ENCODE data around the gene NDUFS3. TPM values are rescaled to one million over a fixed set of nuclear protein-coding genes. Genes with fewer than 3 reads are reported as not detected.

NDUFS3 gene
- total and polyA plus RNA-seq, 9 donors, result 90.9 to 103 (median 96.0) TPM

DNA sequence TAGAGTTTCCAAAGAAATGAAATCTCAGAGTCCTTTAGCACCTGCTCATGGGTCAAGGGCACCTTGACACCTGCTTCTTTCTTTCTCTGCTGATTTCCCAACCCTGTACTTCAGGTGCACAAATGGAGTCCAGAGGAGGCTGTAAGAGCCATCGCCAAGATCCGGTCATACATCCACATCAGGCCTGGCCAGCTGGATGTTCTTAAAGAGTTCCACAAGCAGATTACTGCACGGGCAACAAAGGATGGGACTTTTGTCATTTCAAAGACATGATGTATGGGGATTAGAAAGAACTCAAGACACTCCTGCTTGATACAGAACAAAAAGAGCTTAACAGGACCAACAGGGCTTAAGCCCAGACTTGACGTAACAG, 7.5 kb upstream of the NDUFS3 start:
- H3K27me3 ChIP-seq (ENCODE audit: control insufficient read depth, insufficient read depth, low read length), result no peaks in the 10 kb centered on the region
- no peak overlapping the region for H3K27ac ChIP-seq (ENCODE audit: low read length)
- H3K9me3 ChIP-seq (replicated peaks; ENCODE audit: control insufficient read depth, low read depth, low read length), result no peaks in the 10 kb centered on the region
- no peak for DNase-seq
- no peak overlapping the region for H3K4me3 ChIP-seq (ENCODE audit: low read length)
- 80% methylated on average over 3 of the region's 4 CpGs for WGBS (ENCODE audit: insufficient coverage)
- peaks cover 52% of the 10 kb centered on the region for H3K36me3 ChIP-seq (ENCODE audit: control insufficient read depth, insufficient read depth, low read length)
- peaks cover 6% of the 10 kb centered on the region for H3K4me1 ChIP-seq (ENCODE audit: control insufficient read depth, insufficient read depth, low read length)

DNA sequence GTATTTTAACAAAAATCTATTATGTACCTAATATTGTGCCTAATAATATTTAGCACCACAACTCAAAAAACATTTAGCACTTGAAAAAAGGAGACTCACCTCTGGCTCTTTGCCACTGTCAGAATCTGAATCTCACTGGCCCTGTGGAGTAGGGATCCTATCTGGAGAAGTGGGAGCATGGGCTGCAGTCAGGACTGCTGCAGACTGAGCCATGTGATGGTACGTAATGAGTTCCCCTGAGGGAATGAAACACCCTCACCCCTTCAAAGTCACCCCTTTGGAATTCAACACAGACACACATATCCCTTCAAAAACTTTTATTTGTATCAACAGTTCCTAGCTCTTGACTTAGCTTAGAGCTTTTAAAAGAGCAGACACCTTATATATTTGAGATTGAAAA, 7.0 kb upstream of the NDUFS3 start:
- no peak overlapping the region for H3K27ac ChIP-seq (ENCODE audit: low read length)
- no CpG with 5 or more reads among the region's 1 CpG for WGBS (ENCODE audit: insufficient coverage)
- H3K36me3 ChIP-seq (ENCODE audit: control insufficient read depth, insufficient read depth, low read length), result peaks cover 52% of the 10 kb centered on the region
- no peaks in the 10 kb centered on the region for H3K27me3 ChIP-seq (ENCODE audit: control insufficient read depth, insufficient read depth, low read length)
- no peaks in the 10 kb centered on the region for H3K9me3 ChIP-seq (replicated peaks; ENCODE audit: control insufficient read depth, low read depth, low read length)
- H3K4me1 ChIP-seq (ENCODE audit: control insufficient read depth, insufficient read depth, low read length), result peaks cover 6% of the 10 kb centered on the region
- no peak overlapping the region for H3K4me3 ChIP-seq (ENCODE audit: low read length)
- DNase-seq, result no peak

DNA sequence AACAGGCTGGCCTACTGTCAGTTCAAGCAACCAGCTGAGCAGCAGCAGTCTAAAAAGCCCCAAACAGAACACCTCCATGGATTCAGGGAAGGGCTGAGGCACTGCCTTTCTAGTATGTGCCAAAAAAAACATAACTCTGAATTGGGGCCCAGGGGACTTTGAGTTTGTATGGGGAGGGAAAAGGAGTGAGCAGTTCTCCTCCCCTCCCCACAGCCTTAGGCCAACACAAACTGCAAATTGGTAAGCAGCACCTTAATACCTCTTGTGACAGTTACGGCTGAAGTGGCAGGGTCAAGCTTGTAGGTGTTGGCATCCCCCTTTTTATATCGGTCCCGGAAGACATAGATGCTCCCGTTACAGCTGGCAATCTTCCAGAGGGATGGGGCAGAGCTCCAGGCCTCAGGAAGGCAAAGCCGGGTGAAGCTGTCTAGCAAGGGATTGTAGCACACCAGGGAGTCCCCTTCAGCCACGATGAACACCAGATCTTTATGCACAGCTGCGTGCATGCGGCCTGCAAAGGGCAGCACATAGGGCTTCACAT, 6.1 kb upstream of the NDUFS3 start:
- 43% methylated on average over 5 of the region's 8 CpGs for WGBS (ENCODE audit: insufficient coverage)
- Histone ChIP-seq H3K4me1 (ENCODE audit: control insufficient read depth, insufficient read depth, low read length) (peaks cover 12% of the 10 kb centered on the region), H3K36me3 (ENCODE audit: control insufficient read depth, insufficient read depth, low read length) (peaks cover 61% of the 10 kb centered on the region), H3K27ac (ENCODE audit: low read length) (no peak overlapping the region), H3K27me3 (ENCODE audit: control insufficient read depth, insufficient read depth, low read length) (no peaks in the 10 kb centered on the region), H3K9me3 (replicated peaks; ENCODE audit: control insufficient read depth, low read depth, low read length) (no peaks in the 10 kb centered on the region), H3K4me3 (ENCODE audit: low read length) (no peak overlapping the region)
- DNase-seq, result no peak

DNA sequence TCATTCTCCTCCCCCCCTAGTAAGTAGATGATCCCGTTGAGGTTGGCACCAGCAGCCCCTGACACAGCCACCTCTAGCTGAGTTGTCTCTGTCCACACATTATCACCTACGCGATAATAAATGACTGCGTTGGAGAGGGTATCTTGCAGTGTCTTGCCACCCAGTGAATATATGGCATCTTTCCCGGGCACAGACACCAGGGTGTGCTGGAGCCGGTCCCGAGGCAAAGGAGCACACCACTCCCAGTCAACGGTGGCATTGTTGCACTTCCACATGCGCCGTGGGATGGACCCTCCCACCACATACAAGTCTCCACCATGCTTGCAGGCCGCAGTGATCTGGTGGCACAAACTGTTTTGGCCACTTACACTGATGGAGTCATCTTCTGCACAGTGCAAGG, 5.6 kb upstream of the NDUFS3 start:
- peaks cover 58% of the 10 kb centered on the region for H3K36me3 ChIP-seq (ENCODE audit: control insufficient read depth, insufficient read depth, low read length)

DNA sequence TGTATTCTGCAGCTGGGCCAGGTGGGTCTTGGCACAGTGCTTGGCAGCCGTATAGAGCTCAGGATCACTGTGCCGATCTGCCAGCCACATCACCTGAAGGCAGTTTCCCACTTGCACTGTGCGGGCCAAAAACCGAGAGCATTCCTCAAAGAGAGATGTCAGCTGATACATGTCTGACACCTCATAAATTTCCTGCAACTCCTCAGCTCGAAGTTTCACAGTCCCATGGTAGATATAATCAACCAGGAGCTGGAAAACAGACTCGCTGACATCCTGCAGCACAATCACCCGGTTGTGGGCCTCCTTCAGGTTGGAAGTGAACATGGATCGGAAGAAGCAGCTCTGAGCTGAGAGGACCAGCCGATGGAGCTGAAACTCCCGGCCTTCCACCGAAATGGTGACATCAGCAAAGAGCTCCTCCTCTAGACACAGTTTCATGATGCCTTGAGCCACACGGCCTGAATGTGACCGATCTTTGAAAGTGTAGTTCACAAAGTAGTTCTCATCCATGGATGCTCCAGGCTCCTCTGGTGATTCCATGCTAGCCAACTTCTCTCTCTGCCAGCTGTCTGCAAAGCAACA, 1.3 kb upstream of the NDUFS3 start:
- Histone ChIP-seq H3K9me3 (replicated peaks; ENCODE audit: control insufficient read depth, low read depth, low read length) (no peaks in the 10 kb centered on the region), H3K4me3 (ENCODE audit: low read length) (no peak overlapping the region), H3K36me3 (ENCODE audit: control insufficient read depth, insufficient read depth, low read length) (peaks cover 56% of the 10 kb centered on the region), H3K27ac (ENCODE audit: low read length) (peak overlapping the region; percentile 90), H3K27me3 (ENCODE audit: control insufficient read depth, insufficient read depth, low read length) (no peaks in the 10 kb centered on the region), H3K4me1 (ENCODE audit: control insufficient read depth, insufficient read depth, low read length) (peaks cover 29% of the 10 kb centered on the region)
- peak; percentile 25 for DNase-seq
- WGBS (ENCODE audit: insufficient coverage), result 34% methylated on average over 6 of the region's 13 CpGs

More for the DNA sequence above, 5.6 kb upstream of the NDUFS3 start:
- WGBS (ENCODE audit: insufficient coverage), result 90% methylated on average over 10 of the region's 11 CpGs
- H3K27me3 ChIP-seq (ENCODE audit: control insufficient read depth, insufficient read depth, low read length), result no peaks in the 10 kb centered on the region
- H3K9me3 ChIP-seq (replicated peaks; ENCODE audit: control insufficient read depth, low read depth, low read length), result no peaks in the 10 kb centered on the region
- DNase-seq, result no peak
- no peak overlapping the region for H3K4me3 ChIP-seq (ENCODE audit: low read length)
- peaks cover 17% of the 10 kb centered on the region for H3K4me1 ChIP-seq (ENCODE audit: control insufficient read depth, insufficient read depth, low read length)
- no peak overlapping the region for H3K27ac ChIP-seq (ENCODE audit: low read length)

DNA sequence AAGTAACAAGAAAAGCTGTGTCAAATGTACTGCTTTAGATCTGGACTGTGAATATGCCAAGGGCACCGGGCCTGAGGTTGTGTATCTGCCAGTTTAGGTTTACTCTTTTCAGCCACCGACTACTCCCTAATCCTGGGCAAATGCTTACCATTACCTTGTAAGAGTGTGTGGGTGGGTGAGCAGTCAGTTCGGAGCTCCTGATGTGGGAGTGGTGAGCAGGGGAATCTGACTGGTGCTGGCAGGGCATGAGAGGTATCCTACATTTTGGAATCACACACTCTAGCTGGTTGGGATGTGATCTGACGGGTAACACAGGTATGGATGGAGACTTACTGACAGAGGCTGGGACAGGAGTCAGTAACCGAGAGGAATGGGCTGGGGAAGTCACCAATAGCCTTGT, 5.0 kb downstream of the NDUFS3 start:
- H3K36me3 ChIP-seq (ENCODE audit: control insufficient read depth, insufficient read depth, low read length), result peaks cover 50% of the 10 kb centered on the region
- no peak overlapping the region for H3K27ac ChIP-seq (ENCODE audit: low read length)
- no peaks in the 10 kb centered on the region for H3K9me3 ChIP-seq (replicated peaks; ENCODE audit: control insufficient read depth, low read depth, low read length)
- peaks cover 46% of the 10 kb centered on the region for H3K4me1 ChIP-seq (ENCODE audit: control insufficient read depth, insufficient read depth, low read length)
- no peak overlapping the region for H3K4me3 ChIP-seq (ENCODE audit: low read length)
- WGBS (ENCODE audit: insufficient coverage), result 69% methylated on average over 4 of the region's 5 CpGs
- H3K27me3 ChIP-seq (ENCODE audit: control insufficient read depth, insufficient read depth, low read length), result no peaks in the 10 kb centered on the region
- DNase-seq, result no peak

DNA sequence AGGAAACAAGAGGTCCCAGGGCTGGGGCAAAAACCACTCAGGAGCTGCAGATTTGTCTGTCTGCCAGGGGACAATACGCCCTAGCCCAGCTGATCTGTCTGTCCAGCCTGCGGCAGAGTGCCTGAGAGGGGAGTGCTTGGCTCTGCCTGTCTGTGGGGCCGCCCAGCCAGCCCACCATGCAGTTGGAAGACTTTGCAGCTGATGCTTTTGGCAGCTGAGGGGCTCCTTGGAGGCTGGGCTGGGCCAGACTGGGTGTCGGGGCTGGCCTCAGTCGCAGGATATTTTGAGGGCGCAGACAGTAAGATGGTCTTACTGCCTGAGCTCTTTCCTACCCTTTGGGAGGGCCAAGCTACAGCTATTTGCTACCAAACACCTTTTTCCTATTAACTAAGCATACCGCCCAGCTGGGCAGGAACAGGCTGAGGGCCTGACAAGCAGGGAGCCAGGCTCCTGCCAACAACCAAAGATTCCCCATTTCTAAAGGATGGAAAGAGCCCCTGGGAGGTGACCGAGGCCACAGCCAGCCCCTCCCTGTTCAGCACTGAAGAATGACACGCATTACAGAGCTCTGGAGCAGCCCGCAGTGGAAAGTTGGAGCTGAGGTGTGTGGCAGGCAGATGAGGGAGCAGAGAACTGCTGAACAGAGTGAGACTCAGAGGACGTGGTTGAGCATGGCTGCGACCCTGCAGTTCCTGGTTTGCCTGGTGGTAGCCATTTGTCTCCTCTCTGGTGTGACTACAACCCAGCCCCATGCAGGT, 7.4 kb downstream of the NDUFS3 start, which contains the start of gene FAM180B:
FAM180B (plus strand) TSS at position 581 of the 758 bp plus-strand sequence; CDS start at position 672, 91 bp downstream.
- Histone ChIP-seq H3K27me3 (ENCODE audit: control insufficient read depth, insufficient read depth, low read length) (no peaks in the 10 kb centered on the region), H3K4me1 (ENCODE audit: control insufficient read depth, insufficient read depth, low read length) (peaks cover 41% of the 10 kb centered on the region), H3K27ac (ENCODE audit: low read length) (peak within 1 kb of the TSS; percentile 87), H3K9me3 (replicated peaks; ENCODE audit: control insufficient read depth, low read depth, low read length) (no peaks in the 10 kb centered on the region), H3K36me3 (ENCODE audit: control insufficient read depth, insufficient read depth, low read length) (peaks cover 39% of the 10 kb centered on the region), H3K4me3 (ENCODE audit: low read length) (peak within 1 kb of the TSS; percentile 17)
- WGBS (ENCODE audit: insufficient coverage), result 23% methylated on average over 7 of the region's 12 CpGs
- peak; percentile 89 for DNase-seq

- H3K4me1 ChIP-seq (ENCODE audit: control insufficient read depth, insufficient read depth, low read length), result peaks cover 43% of the 10 kb centered on the region
- H3K27me3 ChIP-seq (ENCODE audit: control insufficient read depth, insufficient read depth, low read length), result no peaks in the 10 kb centered on the region
- H3K36me3 ChIP-seq (ENCODE audit: control insufficient read depth, insufficient read depth, low read length), result peaks cover 30% of the 10 kb centered on the region
- H3K4me3 ChIP-seq (ENCODE audit: low read length), result peak overlapping the region; percentile 17
- peak; percentile 25 for DNase-seq
- no peaks in the 10 kb centered on the region for H3K9me3 ChIP-seq (replicated peaks; ENCODE audit: control insufficient read depth, low read depth, low read length)
- WGBS (ENCODE audit: insufficient coverage), result 68% methylated on average over 3 of the region's 6 CpGs
- peak overlapping the region; percentile 87 for H3K27ac ChIP-seq (ENCODE audit: low read length)
These were observed 8.3 kb downstream of the NDUFS3 start for GRCh38 chr11:47587039-47587716.

DNA sequence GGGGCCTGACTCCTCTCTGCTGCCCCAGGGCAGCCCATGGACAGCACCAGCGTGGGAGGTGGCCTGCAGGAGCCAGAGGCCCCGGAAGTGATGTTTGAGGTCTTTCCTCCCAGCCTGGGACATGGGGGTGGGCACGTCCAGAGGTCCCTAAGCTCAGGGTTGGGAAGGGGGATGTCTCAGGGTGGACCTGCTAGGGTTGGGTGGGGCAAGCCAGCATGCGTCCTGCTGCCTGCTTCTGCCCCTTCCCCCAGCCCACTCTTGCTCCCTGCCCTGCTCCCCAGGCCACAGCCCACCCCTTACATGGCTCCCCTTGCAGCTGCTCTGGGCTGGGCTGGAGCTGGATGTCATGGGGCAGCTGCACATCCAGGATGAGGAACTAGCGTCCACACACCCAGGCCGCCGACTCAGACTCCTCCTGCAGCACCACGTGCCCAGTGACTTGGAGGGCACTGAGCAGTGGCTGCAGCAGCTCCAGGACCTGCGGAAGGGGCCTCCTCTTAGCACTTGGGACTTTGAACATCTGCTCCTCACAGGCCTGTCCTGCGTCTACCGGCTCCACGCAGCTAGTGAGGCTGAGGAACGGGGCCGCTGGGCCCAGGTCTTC, 9.0 kb downstream of the NDUFS3 start:
- Histone ChIP-seq H3K4me3 (ENCODE audit: low read length) (peak overlapping the region; percentile 17), H3K4me1 (ENCODE audit: control insufficient read depth, insufficient read depth, low read length) (peaks cover 43% of the 10 kb centered on the region), H3K27me3 (ENCODE audit: control insufficient read depth, insufficient read depth, low read length) (peaks cover 3% of the 10 kb centered on the region), H3K9me3 (replicated peaks; ENCODE audit: control insufficient read depth, low read depth, low read length) (no peaks in the 10 kb centered on the region), H3K27ac (ENCODE audit: low read length) (peak overlapping the region; percentile 87), H3K36me3 (ENCODE audit: control insufficient read depth, insufficient read depth, low read length) (peaks cover 24% of the 10 kb centered on the region)
- 53% methylated on average over 12 of the region's 14 CpGs for WGBS (ENCODE audit: insufficient coverage)
- DNase-seq, result peak; percentile 84

DNA sequence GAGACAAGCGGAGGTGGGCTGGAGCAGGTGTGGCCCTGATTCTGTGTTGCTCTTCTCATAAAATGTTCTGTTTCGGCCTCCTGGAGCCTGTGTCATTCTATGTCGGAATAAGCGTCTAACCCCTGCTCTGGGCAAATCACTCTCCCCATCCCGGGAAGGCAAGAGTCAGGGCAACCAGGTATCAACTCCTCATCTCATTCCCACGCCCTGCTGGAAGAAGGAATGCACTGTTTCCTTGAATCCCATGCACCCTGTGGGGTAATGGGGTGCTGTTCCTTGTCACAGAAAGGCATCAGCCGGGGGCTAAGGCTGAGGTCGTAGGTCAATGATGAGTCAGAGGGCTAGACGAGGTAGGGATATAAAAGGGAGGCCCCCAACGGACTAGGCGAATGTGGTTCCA, 10.2 kb downstream of the NDUFS3 start:
- Histone ChIP-seq H3K9me3 (replicated peaks; ENCODE audit: control insufficient read depth, low read depth, low read length) (no peaks in the 10 kb centered on the region), H3K4me3 (ENCODE audit: low read length) (peak overlapping the region; percentile 58), H3K27me3 (ENCODE audit: control insufficient read depth, insufficient read depth, low read length) (peaks cover 15% of the 10 kb centered on the region), H3K36me3 (ENCODE audit: control insufficient read depth, insufficient read depth, low read length) (peaks cover 11% of the 10 kb centered on the region), H3K4me1 (ENCODE audit: control insufficient read depth, insufficient read depth, low read length) (peaks cover 51% of the 10 kb centered on the region), H3K27ac (ENCODE audit: low read length) (peak overlapping the region; percentile 87)
- DNase-seq, result no peak
- 40% methylated on average over 1 of the region's 11 CpGs for WGBS (ENCODE audit: insufficient coverage)

Measured in muscle of leg (tissue), 11 donors.